Fibroblast of mammary gland (primary cell): ENCODE measurements around the gene L1TD1.
A peak's percentile ranks its signal among the peaks of the same experiment; 100 is the strongest.

Experiments used
- DNase-seq: peaks from one replicate; pipeline ENCODE4 v3.0.0-alpha.2; 2010; ENCODE audit warnings: low read depth
- H3K4me3 ChIP-seq: 2 replicates; pipeline ENCODE4 v1.5.1; 2011; ENCODE audit warnings: low read depth, mild to moderate bottlenecking, low read length, moderate library complexity; ENCODE audit not compliant: control insufficient read depth
- CTCF ChIP-seq: conservative IDR thresholded peaks from 2 replicates; pipeline ENCODE4 v1.5.1; 2011; ENCODE audit warnings: low read depth, low read length, inconsistent platforms; ENCODE audit not compliant: control insufficient read depth, insufficient read depth

L1TD1 gene

GRCh38 chr1:62208087-62208486 lies 13.4 kb downstream of the L1TD1 start:
- no peak for TF ChIP-seq CTCF

GRCh38 chr1:62208970-62209369 lies 14.3 kb downstream of the L1TD1 start:
- no peak overlapping the region for H3K4me3 ChIP-seq
- DNase-seq = no peak
- TF ChIP-seq CTCF = no peak

More at GRCh38 chr1:62208087-62208486, 13.4 kb downstream of the L1TD1 start:
- H3K4me3 ChIP-seq = no peak overlapping the region
- DNase-seq = no peak

GRCh38 chr1:62209931-62210595 lies 15.4 kb downstream of the L1TD1 start:
- DNase-seq = peak; percentile 55
- no peak overlapping the region for H3K4me3 ChIP-seq
- no peak for TF ChIP-seq CTCF

GRCh38 chr1:62210960-62211359 lies 16.3 kb downstream of the L1TD1 start:
- no peak overlapping the region for H3K4me3 ChIP-seq
- peak; percentile 6 for DNase-seq
- TF ChIP-seq CTCF = no peak

- no peak overlapping the region for H3K4me3 ChIP-seq
- DNase-seq = no peak
- no peak for TF ChIP-seq CTCF
These were observed 17.8 kb downstream of the L1TD1 start for GRCh38 chr1:62212411-62212810.

- no peak for DNase-seq
- no peak overlapping the region for H3K4me3 ChIP-seq
- no peak for TF ChIP-seq CTCF
These were observed 18.6 kb downstream of the L1TD1 start for GRCh38 chr1:62213075-62213914.
